Parathyroid adenoma (tissue), 2 donors: ENCODE results near the gene LILRA2.

Experiments
- H2AFZ ChIP-seq: fragments of 300-600 bp; sonication (generic); one replicate; pipeline ENCODE4 v1.7.0; 2017; ENCODE audit warnings: antibody characterized with exemption, mild to moderate bottlenecking
- H3K27ac ChIP-seq: fragments of 300-600 bp; sonication (generic); one replicate; pipeline ENCODE4 v1.7.0; 2017
- H3K27me3 ChIP-seq: fragments of 300-600 bp; sonication (generic); one replicate; pipeline ENCODE4 v1.7.0; 2017; ENCODE audit warnings: low read length; ENCODE audit not compliant: control insufficient read depth, insufficient read depth
- H3K36me3 ChIP-seq: fragments of 300-600 bp; sonication (generic); one replicate; pipeline ENCODE4 v1.7.0; 2017; ENCODE audit warnings: low read length; ENCODE audit not compliant: control insufficient read depth, insufficient read depth
- H3K4me1 ChIP-seq: fragments of 300-600 bp; sonication (generic); one replicate; pipeline ENCODE4 v1.7.0; 2017; ENCODE audit warnings: control low read depth
- H3K4me2 ChIP-seq: fragments of 300-600 bp; sonication (generic); one replicate; pipeline ENCODE4 v1.7.0; 2017; ENCODE audit warnings: low read length
- H3K4me3 ChIP-seq: fragments of 300-600 bp; sonication (generic); one replicate; pipeline ENCODE4 v1.7.0; 2017; ENCODE audit warnings: low read depth, low read length
- H3K79me2 ChIP-seq: fragments of 300-600 bp; sonication (generic); one replicate; pipeline ENCODE4 v1.7.0; 2017; ENCODE audit warnings: control low read depth
- H3K9ac ChIP-seq: fragments of 300-600 bp; sonication (generic); one replicate; pipeline ENCODE4 v1.7.0; 2017; ENCODE audit warnings: mild to moderate bottlenecking
- H3K9me3 ChIP-seq: fragments of 300-600 bp; sonication (generic); one replicate; pipeline ENCODE4 v1.7.0; 2017; ENCODE audit warnings: low read length; ENCODE audit not compliant: control insufficient read depth
- CTCF ChIP-seq: fragments of 300-600 bp; sonication (generic); IDR thresholded peaks from one replicate; pipeline ENCODE4 v1.7.0; 2017; ENCODE audit warnings: antibody characterized with exemption, mild to moderate bottlenecking
- donor health status: primary hyperparathyroidism.

Gene LILRA2

DNA sequence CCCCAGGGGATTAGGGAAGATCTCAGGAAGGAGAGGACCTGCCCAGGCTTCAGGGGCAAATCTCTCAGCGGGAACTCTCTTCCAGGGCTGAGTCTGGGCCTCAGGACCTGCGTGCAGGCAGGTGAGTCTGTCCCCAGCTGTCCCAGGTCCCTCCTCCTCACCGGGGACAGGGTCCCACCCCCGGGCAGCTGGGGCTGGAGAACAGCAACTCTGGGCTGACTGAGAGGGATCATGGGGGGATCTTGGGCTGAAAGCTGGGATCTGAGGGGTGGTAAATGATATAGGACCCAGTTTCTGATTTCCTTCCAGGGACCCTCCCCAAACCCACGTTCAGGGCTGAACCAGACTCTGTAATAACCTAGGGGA, 34.2 kb downstream of the LILRA2 start:
- Histone ChIP-seq H3K9ac (no peak overlapping the region), H3K79me2 (no peaks in the 10 kb centered on the region), H3K4me3 (no peak overlapping the region), H3K4me1 (no peaks in the 10 kb centered on the region), H3K27ac (no peak overlapping the region), H3K9me3 (no peaks in the 10 kb centered on the region), H3K4me2 (no peak overlapping the region), H2AFZ (no peak overlapping the region), H3K36me3 (no peaks in the 10 kb centered on the region), H3K27me3 (no peaks in the 10 kb centered on the region)
- TF ChIP-seq CTCF: no peak

DNA sequence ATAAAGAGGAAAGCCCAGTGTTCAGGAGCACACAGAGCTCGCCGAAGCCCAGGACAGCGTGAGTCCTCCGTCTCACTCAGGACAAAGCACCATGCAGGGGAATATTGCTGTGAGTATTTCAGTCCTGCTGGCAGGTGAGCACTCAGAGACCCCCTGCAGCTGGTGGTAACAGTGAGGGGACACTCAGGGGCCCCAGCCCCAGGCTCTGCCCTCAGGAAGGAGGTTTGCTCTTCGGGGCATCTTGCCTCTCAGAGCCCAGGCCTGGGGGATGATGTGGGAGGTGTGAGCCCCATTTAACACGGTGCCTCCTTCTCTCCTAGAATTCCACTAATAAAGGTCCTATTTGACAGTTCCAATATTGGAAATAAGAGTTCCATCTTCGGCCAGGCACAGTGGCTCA, 34.6 kb downstream of the LILRA2 start:
- TF ChIP-seq CTCF: no peak

GRCh38 chr19:54608792-54609191, 35.2 kb downstream of the LILRA2 start:
- Histone ChIP-seq H2AFZ (no peak overlapping the region), H3K27ac (no peak overlapping the region), H3K9me3 (no peaks in the 10 kb centered on the region), H3K27me3 (no peaks in the 10 kb centered on the region), H3K4me2 (no peak overlapping the region), H3K4me3 (no peak overlapping the region), H3K36me3 (no peaks in the 10 kb centered on the region), H3K9ac (no peak overlapping the region), H3K4me1 (no peaks in the 10 kb centered on the region), H3K79me2 (no peaks in the 10 kb centered on the region)
- TF ChIP-seq CTCF: no peak

More for the DNA sequence above, 34.6 kb downstream of the LILRA2 start:
- H3K27ac ChIP-seq: no peak overlapping the region
- H3K9ac ChIP-seq: no peak overlapping the region
- no peaks in the 10 kb centered on the region for H3K36me3 ChIP-seq
- H3K9me3 ChIP-seq: no peaks in the 10 kb centered on the region
- no peaks in the 10 kb centered on the region for H3K27me3 ChIP-seq
- H3K4me3 ChIP-seq: no peak overlapping the region
- no peaks in the 10 kb centered on the region for H3K79me2 ChIP-seq
- H3K4me2 ChIP-seq: no peak overlapping the region
- no peak overlapping the region for H2AFZ ChIP-seq
- H3K4me1 ChIP-seq: no peaks in the 10 kb centered on the region

GRCh38 chr19:54609356-54609791, 35.8 kb downstream of the LILRA2 start:
- Histone ChIP-seq H3K9ac (no peak overlapping the region), H3K4me1 (no peaks in the 10 kb centered on the region), H3K4me3 (no peak overlapping the region), H3K4me2 (no peak overlapping the region), H3K27me3 (no peaks in the 10 kb centered on the region), H3K9me3 (no peaks in the 10 kb centered on the region), H3K27ac (no peak overlapping the region), H3K36me3 (no peaks in the 10 kb centered on the region), H3K79me2 (no peaks in the 10 kb centered on the region), H2AFZ (no peak overlapping the region)
- no peak for TF ChIP-seq CTCF

GRCh38 chr19:54612428-54612827, 38.8 kb downstream of the LILRA2 start:
- Histone ChIP-seq H3K9ac (no peak overlapping the region), H3K4me2 (no peak overlapping the region), H3K27ac (no peak overlapping the region)

More at GRCh38 chr19:54612428-54612827, 38.8 kb downstream of the LILRA2 start:
- H3K4me3 ChIP-seq: no peak overlapping the region
- H3K27me3 ChIP-seq: no peaks in the 10 kb centered on the region
- H3K9me3 ChIP-seq: no peaks in the 10 kb centered on the region
- H3K36me3 ChIP-seq: no peaks in the 10 kb centered on the region
- no peaks in the 10 kb centered on the region for H3K79me2 ChIP-seq
- no peak for TF ChIP-seq CTCF
- no peaks in the 10 kb centered on the region for H3K4me1 ChIP-seq
- H2AFZ ChIP-seq: no peak overlapping the region
